LNCaP clone FGC (cell line): Measurements from ENCODE around the gene KIRREL3.

Experiments
- DNase-seq: peaks from one replicate; pipeline ENCODE4 v3.0.0-alpha.2; 2011; ENCODE audit warnings: low read depth
- H3K4me3 ChIP-seq: 2 replicates; pipeline ENCODE4 v1.5.1; 2011; ENCODE audit warnings: mild to moderate bottlenecking, low read depth, low read length, control low read depth
- TF ChIP-seq, protein P1 (sequence below): IDR thresholded peaks from 2 replicates; pipeline ENCODE4 v1.5.1; 2012; ENCODE audit warnings: mild to moderate bottlenecking; ENCODE audit not compliant: control insufficient read depth, insufficient read depth; ENCODE audit errors: extremely low read depth

KIRREL3 gene

GRCh38 chr11:126819194-126819593, 181.4 kb downstream of the KIRREL3 start:
- TF ChIP-seq, protein P1, sequence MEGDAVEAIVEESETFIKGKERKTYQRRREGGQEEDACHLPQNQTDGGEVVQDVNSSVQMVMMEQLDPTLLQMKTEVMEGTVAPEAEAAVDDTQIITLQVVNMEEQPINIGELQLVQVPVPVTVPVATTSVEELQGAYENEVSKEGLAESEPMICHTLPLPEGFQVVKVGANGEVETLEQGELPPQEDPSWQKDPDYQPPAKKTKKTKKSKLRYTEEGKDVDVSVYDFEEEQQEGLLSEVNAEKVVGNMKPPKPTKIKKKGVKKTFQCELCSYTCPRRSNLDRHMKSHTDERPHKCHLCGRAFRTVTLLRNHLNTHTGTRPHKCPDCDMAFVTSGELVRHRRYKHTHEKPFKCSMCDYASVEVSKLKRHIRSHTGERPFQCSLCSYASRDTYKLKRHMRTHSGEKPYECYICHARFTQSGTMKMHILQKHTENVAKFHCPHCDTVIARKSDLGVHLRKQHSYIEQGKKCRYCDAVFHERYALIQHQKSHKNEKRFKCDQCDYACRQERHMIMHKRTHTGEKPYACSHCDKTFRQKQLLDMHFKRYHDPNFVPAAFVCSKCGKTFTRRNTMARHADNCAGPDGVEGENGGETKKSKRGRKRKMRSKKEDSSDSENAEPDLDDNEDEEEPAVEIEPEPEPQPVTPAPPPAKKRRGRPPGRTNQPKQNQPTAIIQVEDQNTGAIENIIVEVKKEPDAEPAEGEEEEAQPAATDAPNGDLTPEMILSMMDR = no peak
- H3K4me3 ChIP-seq = no peak overlapping the region
- no peak for DNase-seq

DNA sequence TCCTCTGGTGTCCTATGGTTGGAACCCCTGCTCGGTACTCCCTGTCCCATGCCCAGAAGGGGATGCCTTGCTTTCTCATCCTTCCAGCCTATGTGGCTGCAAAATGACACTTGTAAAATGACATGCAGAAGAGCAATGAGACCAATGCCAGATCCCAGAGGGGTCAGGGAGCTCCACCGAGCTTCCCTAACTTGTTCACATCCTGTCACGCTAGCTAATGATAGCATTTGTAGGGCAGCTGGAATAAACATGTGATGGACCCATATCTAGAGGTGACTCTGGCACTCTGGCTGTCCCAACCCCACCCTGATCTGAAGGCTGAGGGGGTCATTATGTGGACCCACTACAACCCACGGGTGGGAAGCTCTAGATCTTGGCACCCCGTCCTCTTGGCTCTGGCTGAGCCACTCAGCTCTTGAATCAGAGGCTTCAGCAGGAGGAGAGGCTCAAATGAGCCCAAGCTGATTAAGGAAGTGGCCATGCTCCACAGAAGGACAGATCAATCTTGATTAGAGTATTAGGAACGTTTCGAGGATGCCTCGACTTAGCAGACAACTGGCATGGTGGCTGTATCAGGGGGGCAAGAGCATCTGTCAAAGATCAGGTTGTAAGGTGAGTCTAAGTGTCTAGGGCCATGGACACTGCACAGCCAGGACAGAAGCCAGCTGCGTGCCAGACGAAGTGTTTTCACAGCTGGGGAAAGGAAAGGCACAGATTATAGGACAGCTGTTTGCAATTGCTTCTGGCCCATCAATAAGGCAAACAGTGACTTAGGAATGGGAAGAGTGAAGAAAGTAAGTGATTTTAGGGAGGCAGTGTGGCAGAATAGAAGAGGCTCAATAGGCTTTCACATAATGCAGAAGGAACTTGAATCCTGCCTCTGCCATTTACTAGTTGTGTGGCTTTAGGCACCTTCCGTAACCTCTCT, 182.8 kb downstream of the KIRREL3 start:
- no peak for DNase-seq
- TF ChIP-seq, protein P1 = no peak
- no peak overlapping the region for H3K4me3 ChIP-seq

DNA sequence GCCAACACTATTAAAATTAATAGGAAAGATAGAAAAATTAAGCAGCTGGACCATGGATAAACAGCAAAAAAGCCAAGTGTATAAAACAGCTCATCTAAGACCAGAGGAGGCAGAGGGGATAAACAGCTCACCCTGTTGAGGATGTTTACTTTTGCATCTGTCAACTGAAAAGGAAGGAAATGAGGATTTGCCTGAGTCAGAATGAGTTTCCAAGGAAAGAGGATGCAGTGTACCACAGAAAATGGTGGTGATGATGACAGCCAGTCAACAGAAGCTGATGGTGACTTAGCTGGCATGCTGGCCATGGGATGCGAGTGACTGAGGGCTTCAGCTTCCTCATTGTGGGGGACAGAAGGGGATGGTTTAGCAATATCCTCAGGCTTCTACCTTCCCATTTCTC, 183.5 kb downstream of the KIRREL3 start:
- no peak for DNase-seq
- TF ChIP-seq, protein P1 = no peak

DNA sequence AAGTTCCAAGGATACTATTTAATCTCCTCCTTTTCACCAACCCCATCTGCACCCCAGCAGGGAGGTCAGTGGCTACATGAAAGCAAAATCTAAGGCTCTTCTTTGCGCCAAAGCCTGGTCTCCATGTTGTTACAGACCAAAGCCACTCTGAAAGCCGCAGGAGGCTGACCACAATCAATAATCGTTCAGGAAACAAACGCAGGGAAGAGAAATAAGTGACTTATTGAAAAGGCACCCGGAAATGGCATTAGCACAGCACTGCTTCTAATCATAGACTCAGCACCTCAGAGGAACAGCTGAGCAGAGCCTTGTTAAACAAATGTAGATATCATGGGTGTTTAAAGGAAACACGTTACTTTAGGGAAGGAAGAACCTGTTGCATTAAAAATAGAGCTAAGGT, 183.9 kb downstream of the KIRREL3 start:
- TF ChIP-seq, protein P1 = no peak
- DNase-seq = no peak
- no peak overlapping the region for H3K4me3 ChIP-seq

More for the DNA sequence above, 183.5 kb downstream of the KIRREL3 start:
- H3K4me3 ChIP-seq = no peak overlapping the region

DNA sequence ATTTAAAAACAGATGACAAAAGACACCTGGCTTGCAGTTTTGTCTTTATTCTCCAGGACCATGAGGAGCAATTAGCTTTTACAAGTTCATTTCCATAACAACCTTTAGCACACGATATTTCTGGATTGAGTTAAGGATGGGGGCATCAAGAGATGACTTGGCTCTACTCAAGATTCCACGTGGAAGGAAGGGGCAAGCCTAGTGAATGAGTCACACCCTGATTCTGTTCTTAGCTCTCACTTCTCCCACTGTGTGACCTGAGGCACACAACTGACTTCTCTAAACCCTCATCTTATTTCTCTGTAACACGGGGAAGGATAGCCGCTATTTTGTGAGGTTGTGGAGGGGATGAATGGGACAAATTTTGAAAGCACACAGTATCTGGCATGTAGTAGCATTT, 185.5 kb downstream of the KIRREL3 start:
- H3K4me3 ChIP-seq = no peak overlapping the region
- TF ChIP-seq, protein P1 = no peak
- no peak for DNase-seq

DNA sequence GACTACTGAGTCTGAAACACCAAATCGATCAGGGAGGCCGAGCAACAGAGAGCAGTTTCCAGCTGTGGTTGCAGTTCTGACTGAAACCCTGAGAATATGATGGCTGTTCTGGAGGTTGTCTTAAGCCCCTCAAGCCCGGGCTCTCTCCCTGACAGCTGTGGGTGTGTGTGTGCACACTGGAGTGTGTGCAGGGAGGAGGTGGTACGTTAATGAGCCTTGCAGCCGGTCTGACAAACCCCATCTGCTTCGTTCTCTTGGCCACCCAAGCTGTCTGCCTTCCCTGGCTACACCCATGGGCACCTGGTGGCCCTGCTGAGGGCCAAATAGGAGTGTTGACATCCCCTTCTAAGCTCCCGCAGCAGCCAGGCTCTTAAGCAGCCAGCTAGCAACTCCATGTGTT, 189.8 kb downstream of the KIRREL3 start:
- TF ChIP-seq, protein P1 = no peak
- no peak overlapping the region for H3K4me3 ChIP-seq
- no peak for DNase-seq
